NCI-H524 (cell line): Measurements from ENCODE around the gene ALX1.

Source experiments
- DNase-seq, 2 experiments: peaks; one replicate each; lab custom pipeline; 2025; lab: John Stamatoyannopoulos, UW

The ALX1 gene

GRCh38 chr12:85280165-85280983 is at the start of gene ALX1:
Gene ALX1, plus strand, starts transcription at chr12:85280220. Its CDS starts 42 bp downstream, at chr12:85280262.
- peak; percentile 85 to 91 for DNase-seq

GRCh38 chr12:85237327-85237726 is 42.7 kb upstream of the ALX1 start:
- DNase-seq: no peak

GRCh38 chr12:85244561-85244960 is 35.5 kb upstream of the ALX1 start:
- no peak for DNase-seq

GRCh38 chr12:85253853-85254252 is 26.2 kb upstream of the ALX1 start:
- DNase-seq: no peak

GRCh38 chr12:85257671-85258070 is 22.3 kb upstream of the ALX1 start:
- no peak for DNase-seq

- DNase-seq: no peak
Measured at GRCh38 chr12:85260447-85260846, 19.6 kb upstream of the ALX1 start.

GRCh38 chr12:85260896-85261295 is 19.1 kb upstream of the ALX1 start:
- DNase-seq: no peak

GRCh38 chr12:85266356-85266755 is 13.7 kb upstream of the ALX1 start:
- no peak for DNase-seq

GRCh38 chr12:85273381-85274314 is 6.4 kb upstream of the ALX1 start:
- no peak for DNase-seq

- no peak for DNase-seq
Measured at GRCh38 chr12:85274315-85274651, 5.7 kb upstream of the ALX1 start.

GRCh38 chr12:85275374-85275773 is 4.6 kb upstream of the ALX1 start:
- DNase-seq: no peak

GRCh38 chr12:85277191-85277590 is 2.8 kb upstream of the ALX1 start:
- DNase-seq: no peak

GRCh38 chr12:85277900-85278597 is 2.0 kb upstream of the ALX1 start:
- DNase-seq: no peak

GRCh38 chr12:85278598-85279448 is 1.2 kb upstream of the ALX1 start:
- no peak for DNase-seq

GRCh38 chr12:85279449-85280164 is 413 bp upstream of the ALX1 start:
- DNase-seq: peak; percentile 10 to 40

- DNase-seq: peak in 1 of 2 experiments; percentile 15
Measured at GRCh38 chr12:85280984-85281630, 1.1 kb downstream of the ALX1 start.

- peak; percentile 4 to 18 for DNase-seq
Measured at GRCh38 chr12:85281636-85282312, 1.8 kb downstream of the ALX1 start.

- DNase-seq: peak; percentile 28 to 39
Measured at GRCh38 chr12:85283560-85283959, 3.5 kb downstream of the ALX1 start.

- no peak for DNase-seq
Measured at GRCh38 chr12:85296362-85296761, 16.3 kb downstream of the ALX1 start.

- no peak for DNase-seq
Measured at GRCh38 chr12:85299053-85299452, 19.0 kb downstream of the ALX1 start.
